GM18951 (cell line): Measurements from ENCODE around the gene TDRD12.
A peak's percentile ranks its signal among the peaks of the same experiment; 100 is the strongest.
"Not testable (repeated sequence)": the region's sequence is repeated elsewhere in the genome, so short reads cannot be mapped to it uniquely, and the experiment has no call there.

Experiments
- POLR2A ChIP-seq: IDR thresholded peaks from 4 replicates; pipeline ENCODE4 v1.6.1; 2011; ENCODE audit warnings: mild to moderate bottlenecking; ENCODE audit not compliant: insufficient read length, insufficient read depth; ENCODE audit errors: extremely low read depth
- in situ Hi-C: fragments of 300-500 bp; cut with MboI; formaldehyde crosslinking; loops from one replicate; pipeline ENCODE4 v1.12.0; 2022; ENCODE audit warnings: low sequenced_read_pairs, mixed read lengths, inconsistent platforms; ENCODE audit not compliant: unreplicated experiment

Gene TDRD12

GRCh38 chr19:32686847-32687475, 32.6 kb upstream of the TDRD12 start:
- TF ChIP-seq POLR2A = no peak
- in situ Hi-C loops = no loop called here

GRCh38 chr19:32687681-32688080, 31.9 kb upstream of the TDRD12 start:
- TF ChIP-seq POLR2A = no peak
- in situ Hi-C loops = no loop called here

- TF ChIP-seq POLR2A = no peak
- in situ Hi-C loops = no loop called here
Measured at GRCh38 chr19:32688311-32688710, 31.3 kb upstream of the TDRD12 start.

- in situ Hi-C loops = no loop called here
Measured at GRCh38 chr19:32691291-32691951, 28.1 kb upstream of the TDRD12 start, which contains the start of gene NUDT19. TSS of gene NUDT19 (plus strand) at chr19:32691821. CDS start at chr19:32691961, 140 bp downstream.

GRCh38 chr19:32691952-32692726, 27.4 kb upstream of the TDRD12 start:
- in situ Hi-C loops = no loop called here
- TF ChIP-seq POLR2A = no peak

More at GRCh38 chr19:32691291-32691951, 28.1 kb upstream of the TDRD12 start, which contains the start of gene NUDT19:
- peak; percentile 85 for TF ChIP-seq POLR2A

GRCh38 chr19:32692727-32693061, 26.9 kb upstream of the TDRD12 start:
- in situ Hi-C loops = no loop called here

GRCh38 chr19:32693151-32694108, 26.1 kb upstream of the TDRD12 start:
- in situ Hi-C loops = not testable (repeated sequence)
- peak; percentile 38 for TF ChIP-seq POLR2A

More at GRCh38 chr19:32692727-32693061, 26.9 kb upstream of the TDRD12 start:
- no peak for TF ChIP-seq POLR2A

GRCh38 chr19:32694316-32694715, 25.3 kb upstream of the TDRD12 start:
- in situ Hi-C loops = not testable (repeated sequence)

GRCh38 chr19:32694851-32695250, 24.7 kb upstream of the TDRD12 start:
- in situ Hi-C loops = not testable (repeated sequence)

- in situ Hi-C loops = not testable (repeated sequence)
Measured at GRCh38 chr19:32695506-32695905, 24.1 kb upstream of the TDRD12 start.

- in situ Hi-C loops = not testable (repeated sequence)
Measured at GRCh38 chr19:32696771-32697170, 22.8 kb upstream of the TDRD12 start.

- in situ Hi-C loops = not testable (repeated sequence)
Measured at GRCh38 chr19:32700129-32700528, 19.4 kb upstream of the TDRD12 start.

GRCh38 chr19:32702010-32702409, 17.6 kb upstream of the TDRD12 start:
- in situ Hi-C loops = no loop called here
- TF ChIP-seq POLR2A = no peak

GRCh38 chr19:32704006-32704405, 15.6 kb upstream of the TDRD12 start:
- in situ Hi-C loops = not testable (repeated sequence)
